Gastroesophageal sphincter (tissue), 4 donors: Measurements from ENCODE around the gene HS6ST3. TPM values are rescaled to one million over a fixed set of nuclear protein-coding genes. Genes with fewer than 3 reads are reported as not detected.

Experiments used
- ATAC-seq: fragments of 150-250 bp; one replicate; pipeline ENCODE4 v1.9.1; 2016; ENCODE audit warnings: mild to moderate bottlenecking, moderate library complexity
- H3K27ac ChIP-seq, 4 donors: fragments of 200-600 bp; sonication (generic) in 3 of 4; 1 replicate in 3 of 4; 2 replicates in 1 of 4; pipeline ENCODE4 v1.5.1; 2016 to 2019
- H3K27me3 ChIP-seq: fragments of 200-600 bp; sonication (generic); one replicate; pipeline ENCODE4 v1.5.1; 2019
- H3K36me3 ChIP-seq, 2 donors: fragments of 200-600 bp; sonication (generic); one replicate each; pipeline ENCODE4 v1.5.1; 2019; ENCODE audit warnings: control low read depth in 1 of 2
- H3K4me1 ChIP-seq, 3 donors: fragments of 200-600 bp; sonication (generic); 1 replicate in 2 of 3; 2 replicates in 1 of 3; pipeline ENCODE4 v1.5.1; 2016 to 2019; ENCODE audit warnings: control low read depth in 2 of 3
- H3K4me3 ChIP-seq, 2 donors: fragments of 200-600 bp; sonication (generic); one replicate each; pipeline ENCODE4 v1.5.1; 2019; ENCODE audit warnings: mild to moderate bottlenecking in 1 of 2, moderate library complexity in 1 of 2
- H3K9me3 ChIP-seq, 3 donors: fragments of 200-600 bp; sonication (generic); one replicate each; pipeline ENCODE4 v1.5.1; 2017 to 2019; ENCODE audit warnings: control low read depth in 2 of 3
- EP300 ChIP-seq: sonication (generic); formaldehyde crosslinking; IDR thresholded peaks from one replicate; pipeline ENCODE4 v1.6.1; 2017; ENCODE audit warnings: antibody characterized with exemption, mild to moderate bottlenecking
- POLR2A ChIP-seq, 2 donors: fragments of 450-650 bp; IDR thresholded peaks; one replicate each; pipeline ENCODE4 v1.6.1; 2017; ENCODE audit warnings: antibody characterized with exemption in 2 of 2, mild to moderate bottlenecking in 2 of 2, moderate library complexity in 1 of 2
- POLR2AphosphoS5 ChIP-seq: sonication (generic); formaldehyde crosslinking; IDR thresholded peaks from one replicate; pipeline ENCODE4 v1.6.1; 2017; ENCODE audit warnings: antibody characterized with exemption
- WGBS, 2 donors: methylation state at CpG; one replicate each; pipeline ENCODE4 v1.1.5; 2018; ENCODE audit warnings: low coverage in 1 of 2; 5-methylcytosine and 5-hydroxymethylcytosine counted together
- total RNA-seq, 4 donors: library from RNA; depleted of rRNA; stranded (reverse); fragments of >200 nt; gene quantifications; one replicate each; pipeline ENCODE4 v1.1.0, GENCODE V29; 2016
- TF ChIP-seq, protein P1 (sequence below), 4 experiments: fragments of 200-600 bp in 2 of 4; fragments of 450-650 bp in 2 of 4; sonication (generic) in 1 of 4; IDR thresholded peaks; one replicate each; pipeline ENCODE4 v1.5.1; 2017 to 2019; ENCODE audit warnings: antibody characterized with exemption in 4 of 4, mild to moderate bottlenecking in 2 of 4, moderate library complexity in 2 of 4

The HS6ST3 gene
- total RNA-seq, 4 donors from 2014 or later: 3.4 to 13.2 (median 5.2) TPM

DNA sequence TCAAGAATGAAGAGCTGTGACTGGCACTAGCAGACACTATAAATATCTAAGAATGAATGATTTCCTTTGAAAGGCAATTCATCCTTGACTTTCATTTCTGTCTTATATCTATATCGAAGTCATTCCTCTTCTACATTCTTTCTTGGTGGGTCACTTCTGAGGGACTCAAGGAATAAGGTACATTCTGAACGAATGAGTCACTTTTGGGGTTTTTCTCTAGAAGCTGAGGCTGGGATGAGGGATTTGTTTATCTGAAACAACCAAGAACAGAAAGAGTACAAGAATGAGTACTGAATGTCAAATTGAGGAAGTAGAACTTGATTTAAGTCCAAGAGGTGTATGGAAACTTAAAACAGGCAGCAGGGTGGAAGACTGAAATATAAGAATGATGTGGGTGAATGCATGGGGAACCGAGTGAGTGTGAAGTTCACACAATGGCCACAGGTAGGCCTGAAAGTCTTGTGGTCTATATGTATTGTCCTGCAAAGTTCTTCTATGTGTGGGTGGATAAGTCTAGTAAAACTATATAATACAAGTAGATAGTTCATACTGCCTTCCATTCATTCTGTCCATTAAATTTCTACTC lies 560.5 kb downstream of the HS6ST3 start:
- no peaks in the 10 kb centered on the region for H3K27me3 ChIP-seq
- H3K36me3 ChIP-seq: no peaks in the 10 kb centered on the region
- no peak overlapping the region for H3K4me3 ChIP-seq
- H3K4me1 ChIP-seq: no peaks in the 10 kb centered on the region
- H3K9me3 ChIP-seq: no peaks in the 10 kb centered on the region
- TF ChIP-seq, protein P1, sequence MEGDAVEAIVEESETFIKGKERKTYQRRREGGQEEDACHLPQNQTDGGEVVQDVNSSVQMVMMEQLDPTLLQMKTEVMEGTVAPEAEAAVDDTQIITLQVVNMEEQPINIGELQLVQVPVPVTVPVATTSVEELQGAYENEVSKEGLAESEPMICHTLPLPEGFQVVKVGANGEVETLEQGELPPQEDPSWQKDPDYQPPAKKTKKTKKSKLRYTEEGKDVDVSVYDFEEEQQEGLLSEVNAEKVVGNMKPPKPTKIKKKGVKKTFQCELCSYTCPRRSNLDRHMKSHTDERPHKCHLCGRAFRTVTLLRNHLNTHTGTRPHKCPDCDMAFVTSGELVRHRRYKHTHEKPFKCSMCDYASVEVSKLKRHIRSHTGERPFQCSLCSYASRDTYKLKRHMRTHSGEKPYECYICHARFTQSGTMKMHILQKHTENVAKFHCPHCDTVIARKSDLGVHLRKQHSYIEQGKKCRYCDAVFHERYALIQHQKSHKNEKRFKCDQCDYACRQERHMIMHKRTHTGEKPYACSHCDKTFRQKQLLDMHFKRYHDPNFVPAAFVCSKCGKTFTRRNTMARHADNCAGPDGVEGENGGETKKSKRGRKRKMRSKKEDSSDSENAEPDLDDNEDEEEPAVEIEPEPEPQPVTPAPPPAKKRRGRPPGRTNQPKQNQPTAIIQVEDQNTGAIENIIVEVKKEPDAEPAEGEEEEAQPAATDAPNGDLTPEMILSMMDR (IDR thresholded peaks at IDR 0.05): no peak
- no peak for TF ChIP-seq POLR2A (IDR thresholded peaks at IDR 0.05)
- TF ChIP-seq EP300: no peak
- no peak for TF ChIP-seq POLR2AphosphoS5
- 69 to 85% methylated on average over 3 of the region's 3 CpGs for WGBS, 2 donors
- no peak for ATAC-seq
- no peak overlapping the region for H3K27ac ChIP-seq

DNA sequence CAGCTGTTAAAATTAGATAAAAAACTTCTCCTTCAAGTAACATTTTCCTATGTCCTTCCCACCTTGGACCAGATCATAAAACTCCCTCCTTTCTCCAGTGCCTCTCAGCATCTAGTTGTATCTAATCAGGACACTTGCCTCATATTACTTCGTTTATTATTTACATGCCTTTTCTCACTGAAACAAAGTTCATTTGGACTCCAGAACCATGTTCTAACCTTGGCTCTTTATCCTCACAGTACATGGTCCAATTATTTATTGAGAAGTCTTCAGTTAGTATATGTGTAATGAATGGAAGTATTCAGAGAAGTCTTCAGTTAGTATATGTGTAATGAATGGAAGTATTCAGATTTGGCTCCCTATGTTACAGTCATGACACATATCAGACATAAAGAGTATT lies 561.7 kb downstream of the HS6ST3 start:
- no peak for ATAC-seq
- Histone ChIP-seq H3K4me1 (no peaks in the 10 kb centered on the region), H3K9me3 (no peaks in the 10 kb centered on the region), H3K27ac (no peak overlapping the region), H3K27me3 (no peaks in the 10 kb centered on the region), H3K36me3 (no peaks in the 10 kb centered on the region), H3K4me3 (no peak overlapping the region)
- WGBS, 2 donors: 14 to 29% methylated on average over 1 of the region's 1 CpG
- TF ChIP-seq POLR2AphosphoS5 (no peak), POLR2A (IDR thresholded peaks at IDR 0.05) (no peak), EP300 (no peak)
- TF ChIP-seq, protein P1 (IDR thresholded peaks at IDR 0.05): no peak

GRCh38 chr13:96652506-96652905 lies 562.6 kb downstream of the HS6ST3 start:
- no peak for TF ChIP-seq EP300
- no peak for TF ChIP-seq POLR2AphosphoS5
- no peak overlapping the region for H3K27ac ChIP-seq
- no peak overlapping the region for H3K4me3 ChIP-seq
- no peaks in the 10 kb centered on the region for H3K27me3 ChIP-seq
- H3K36me3 ChIP-seq: no peaks in the 10 kb centered on the region
- H3K9me3 ChIP-seq: no peaks in the 10 kb centered on the region
- ATAC-seq: no peak
- H3K4me1 ChIP-seq: no peaks in the 10 kb centered on the region

DNA sequence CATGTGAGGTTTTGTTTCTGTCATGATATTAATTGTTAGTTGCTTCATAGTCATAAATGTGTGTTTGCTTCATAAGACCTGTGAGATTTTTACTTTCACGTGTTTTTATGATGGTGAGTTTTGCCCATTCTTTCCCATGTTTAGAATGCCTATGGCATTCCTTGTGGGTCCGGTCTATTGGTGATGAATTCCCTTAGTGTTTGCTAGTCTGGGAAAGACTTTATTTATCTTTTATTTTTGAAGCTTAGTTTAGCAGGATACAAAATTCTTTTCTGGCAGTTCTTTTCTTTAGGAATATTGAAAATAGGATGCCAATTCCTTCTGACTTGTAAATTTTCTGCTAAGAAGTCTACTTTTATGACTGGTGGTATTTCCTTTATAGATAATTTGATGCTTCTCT lies 571.7 kb downstream of the HS6ST3 start:
- no peaks in the 10 kb centered on the region for H3K27me3 ChIP-seq
- 92 to 100% methylated on average over 2 of the region's 2 CpGs for WGBS, 2 donors
- peaks cover 0 to 22% (median 0%) of the 10 kb centered on the region in 3 donors for H3K9me3 ChIP-seq
- H3K4me3 ChIP-seq: no peak overlapping the region
- H3K27ac ChIP-seq: no peak overlapping the region
- H3K36me3 ChIP-seq: no peaks in the 10 kb centered on the region
- no peak for ATAC-seq
- H3K4me1 ChIP-seq: no peaks in the 10 kb centered on the region
- TF ChIP-seq, protein P1 (IDR thresholded peaks at IDR 0.05): no peak
- TF ChIP-seq EP300 (no peak), POLR2A (IDR thresholded peaks at IDR 0.05) (no peak), POLR2AphosphoS5 (no peak)

DNA sequence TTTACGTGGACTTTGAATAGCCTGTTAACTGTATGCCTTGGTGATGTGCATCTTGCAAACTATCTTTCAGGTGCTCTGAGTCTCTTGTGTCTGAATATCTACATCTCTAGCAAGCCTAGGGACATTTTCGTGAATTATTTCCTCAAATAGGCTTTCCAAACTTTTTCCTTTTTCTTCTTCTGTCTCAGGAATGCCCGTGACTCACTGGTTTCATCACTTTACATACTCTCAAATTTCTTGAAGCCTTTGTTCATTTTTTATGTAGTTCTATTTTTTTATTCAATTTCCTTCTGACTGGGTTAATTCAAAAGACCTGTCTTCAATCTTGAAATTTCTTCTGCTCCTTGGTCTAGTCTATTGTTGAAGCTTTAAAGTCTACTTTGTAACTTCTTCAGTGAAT lies 572.1 kb downstream of the HS6ST3 start:
- TF ChIP-seq, protein P1 (IDR thresholded peaks at IDR 0.05): no peak
- TF ChIP-seq POLR2AphosphoS5 (no peak), EP300 (no peak), POLR2A (IDR thresholded peaks at IDR 0.05) (no peak)
- ATAC-seq: no peak
- Histone ChIP-seq H3K27me3 (no peaks in the 10 kb centered on the region), H3K4me3 (no peak overlapping the region), H3K9me3 (peaks cover 0 to 22% (median 0%) of the 10 kb centered on the region in 3 donors), H3K36me3 (no peaks in the 10 kb centered on the region), H3K4me1 (no peaks in the 10 kb centered on the region), H3K27ac (no peak overlapping the region)
- 68 to 87% methylated on average over 3 of the region's 3 CpGs for WGBS, 2 donors
